DOHH2 (cell line): ENCODE data around the gene CAPN12.

Experiments
- H3F3A ChIP-seq: fragments of 200-600 bp; sonication (generic), shearing (Covaris generic); 2 replicates; pipeline ENCODE4 v1.6.0; 2016; ENCODE audit warnings: antibody characterized with exemption, mild to moderate bottlenecking; ENCODE audit not compliant: control insufficient read depth, insufficient read depth
- H3K27ac ChIP-seq: fragments of 200-600 bp; sonication (generic); 2 replicates; pipeline ENCODE4 v1.5.1; 2014; ENCODE audit warnings: low read depth, mild to moderate bottlenecking, low read length, moderate library complexity
- H3K27me3 ChIP-seq: fragments of 200-600 bp; sonication (generic); 2 replicates; pipeline ENCODE4 v1.6.1; 2014; ENCODE audit warnings: mild to moderate bottlenecking, low read length, mixed read lengths; ENCODE audit not compliant: control insufficient read depth
- H3K36me3 ChIP-seq: fragments of 200-600 bp; sonication (generic); 2 replicates; pipeline ENCODE4 v1.6.1; 2014; ENCODE audit warnings: mild to moderate bottlenecking, low read length, moderate library complexity, mixed read lengths; ENCODE audit not compliant: control insufficient read depth
- H3K4me1 ChIP-seq: fragments of 200-600 bp; sonication (generic); 2 replicates; pipeline ENCODE4 v1.6.1; 2014; ENCODE audit warnings: mild to moderate bottlenecking, low read length, mixed read lengths; ENCODE audit not compliant: control insufficient read depth
- H3K4me2 ChIP-seq: fragments of 200-600 bp; sonication (generic); 2 replicates; pipeline ENCODE4 v1.6.0; 2014; ENCODE audit warnings: mild to moderate bottlenecking, low read length, moderate library complexity
- H3K4me3 ChIP-seq: fragments of 200-600 bp; sonication (generic); 2 replicates; pipeline ENCODE4 v1.5.1; 2014; ENCODE audit warnings: mild to moderate bottlenecking, low read length, mixed read lengths
- H3K79me2 ChIP-seq: fragments of 200-600 bp; sonication (generic); 2 replicates; pipeline ENCODE4 v1.6.1; 2014; ENCODE audit warnings: mild to moderate bottlenecking, low read length, mixed read lengths; ENCODE audit not compliant: control insufficient read depth
- H3K9me2 ChIP-seq: fragments of 200-600 bp; sonication (generic); replicated peaks from 2 replicates; pipeline ENCODE4 v1.6.1; 2014; ENCODE audit warnings: mild to moderate bottlenecking, low read length, mixed read lengths; ENCODE audit not compliant: control insufficient read depth
- H3K9me3 ChIP-seq: fragments of 200-600 bp; sonication (generic); 2 replicates; pipeline ENCODE4 v1.6.1; 2014; ENCODE audit warnings: antibody characterized with exemption, low read length, mixed read lengths; ENCODE audit not compliant: control insufficient read depth, insufficient read depth
- H4K20me1 ChIP-seq: fragments of 200-600 bp; sonication (generic); 2 replicates; pipeline ENCODE4 v1.6.0; 2014; ENCODE audit warnings: low read depth, mild to moderate bottlenecking, antibody characterized with exemption, low read length, moderate library complexity; ENCODE audit not compliant: control insufficient read depth, insufficient read depth
- CTCF ChIP-seq: fragments of 200-600 bp; sonication (generic); IDR thresholded peaks from one replicate; pipeline ENCODE4 v1.5.1; 2014; ENCODE audit warnings: antibody characterized with exemption, mild to moderate bottlenecking, low read depth, low read length; ENCODE audit not compliant: poor library complexity, severe bottlenecking
- EZH2phosphoT487 ChIP-seq: fragments of 200-600 bp; sonication (generic); IDR thresholded peaks from 2 replicates; pipeline ENCODE4 v1.6.1; 2017; ENCODE audit warnings: borderline replicate concordance, mild to moderate bottlenecking, antibody characterized with exemption, low read length, moderate library complexity, mixed read lengths

Gene CAPN12, protein sequence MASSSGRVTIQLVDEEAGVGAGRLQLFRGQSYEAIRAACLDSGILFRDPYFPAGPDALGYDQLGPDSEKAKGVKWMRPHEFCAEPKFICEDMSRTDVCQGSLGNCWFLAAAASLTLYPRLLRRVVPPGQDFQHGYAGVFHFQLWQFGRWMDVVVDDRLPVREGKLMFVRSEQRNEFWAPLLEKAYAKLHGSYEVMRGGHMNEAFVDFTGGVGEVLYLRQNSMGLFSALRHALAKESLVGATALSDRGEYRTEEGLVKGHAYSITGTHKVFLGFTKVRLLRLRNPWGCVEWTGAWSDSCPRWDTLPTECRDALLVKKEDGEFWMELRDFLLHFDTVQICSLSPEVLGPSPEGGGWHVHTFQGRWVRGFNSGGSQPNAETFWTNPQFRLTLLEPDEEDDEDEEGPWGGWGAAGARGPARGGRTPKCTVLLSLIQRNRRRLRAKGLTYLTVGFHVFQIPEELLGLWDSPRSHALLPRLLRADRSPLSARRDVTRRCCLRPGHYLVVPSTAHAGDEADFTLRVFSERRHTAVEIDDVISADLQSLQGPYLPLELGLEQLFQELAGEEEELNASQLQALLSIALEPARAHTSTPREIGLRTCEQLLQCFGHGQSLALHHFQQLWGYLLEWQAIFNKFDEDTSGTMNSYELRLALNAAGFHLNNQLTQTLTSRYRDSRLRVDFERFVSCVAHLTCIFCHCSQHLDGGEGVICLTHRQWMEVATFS

GRCh38 chr19:38744298-38744681 lies at the start of gene CAPN12:
CAPN12 (minus strand) TSS chr19:38744474; CDS start chr19:38744165, 309 bp downstream.
- no peak within 1 kb of the TSS for H3K27ac ChIP-seq
- H3F3A ChIP-seq: no peaks in the 10 kb centered on the region
- TF ChIP-seq EZH2phosphoT487 (no peak), CTCF (no peak)
- H3K4me3 ChIP-seq: no peak within 1 kb of the TSS
- H3K27me3 ChIP-seq: no peaks in the 10 kb centered on the region
- H3K4me1 ChIP-seq: no peaks in the 10 kb centered on the region
- H3K9me3 ChIP-seq: no peaks in the 10 kb centered on the region
- no peaks in the 10 kb centered on the region for H3K79me2 ChIP-seq
- H3K36me3 ChIP-seq: no peaks in the 10 kb centered on the region
- no peaks in the 10 kb centered on the region for H3K9me2 ChIP-seq
- no peaks in the 10 kb centered on the region for H4K20me1 ChIP-seq
- no peak within 1 kb of the TSS for H3K4me2 ChIP-seq

DNA sequence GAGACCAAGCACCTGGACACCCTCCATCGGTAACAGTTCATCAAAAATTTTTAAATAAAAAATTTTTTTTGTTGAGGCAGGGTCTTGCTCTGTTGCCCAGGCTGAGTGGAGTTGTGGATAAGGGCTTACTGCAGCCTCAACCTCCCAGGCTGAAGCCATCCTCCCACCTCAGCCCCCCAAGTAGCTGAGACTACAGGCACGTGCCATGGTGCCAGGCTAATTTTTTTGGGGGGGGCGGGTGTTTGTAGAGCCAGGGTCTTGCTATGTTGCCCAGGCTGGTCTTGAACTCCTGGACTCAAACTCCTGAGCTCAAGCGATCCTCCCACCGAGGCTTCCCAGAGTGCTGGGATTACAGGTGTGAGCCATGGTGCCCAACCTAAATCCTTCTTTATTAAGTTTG lies 49.4 kb upstream of the CAPN12 start:
- TF ChIP-seq CTCF (no peak), EZH2phosphoT487 (no peak)
- H3K9me2 ChIP-seq: no peaks in the 10 kb centered on the region
- no peak overlapping the region for H3K27ac ChIP-seq
- H3K79me2 ChIP-seq: no peaks in the 10 kb centered on the region
- no peaks in the 10 kb centered on the region for H3K36me3 ChIP-seq
- no peaks in the 10 kb centered on the region for H3K9me3 ChIP-seq
- H3K4me1 ChIP-seq: peaks cover 18% of the 10 kb centered on the region
- H3K27me3 ChIP-seq: peaks cover 4% of the 10 kb centered on the region
- H3F3A ChIP-seq: no peaks in the 10 kb centered on the region
- no peak overlapping the region for H3K4me3 ChIP-seq
- no peaks in the 10 kb centered on the region for H4K20me1 ChIP-seq
- H3K4me2 ChIP-seq: no peak overlapping the region

DNA sequence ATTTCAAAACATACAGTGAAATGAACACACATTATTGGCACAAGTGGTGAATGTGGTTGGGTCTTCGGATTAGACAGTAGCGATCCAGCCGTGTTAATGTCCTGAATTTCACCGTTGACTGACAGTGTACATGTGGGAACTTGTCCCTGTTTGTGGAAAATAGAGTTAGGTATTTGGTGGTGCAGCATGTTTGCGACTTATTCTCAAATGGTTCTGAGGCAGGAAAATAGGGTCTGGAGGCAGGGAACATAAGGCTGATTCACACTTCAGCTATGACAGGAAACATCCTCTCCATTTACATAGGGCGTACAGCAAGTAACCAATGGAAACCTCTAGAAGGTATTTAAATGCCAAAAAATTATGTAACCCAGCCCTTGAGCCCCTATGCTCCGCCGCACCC lies 48.9 kb upstream of the CAPN12 start:
- no peak for TF ChIP-seq EZH2phosphoT487
- TF ChIP-seq CTCF: no peak
- Histone ChIP-seq H3K27me3 (peaks cover 4% of the 10 kb centered on the region), H3K9me2 (no peaks in the 10 kb centered on the region), H3K27ac (no peak overlapping the region), H3F3A (no peaks in the 10 kb centered on the region), H3K4me3 (no peak overlapping the region), H3K4me2 (no peak overlapping the region), H3K9me3 (no peaks in the 10 kb centered on the region), H4K20me1 (no peaks in the 10 kb centered on the region), H3K36me3 (no peaks in the 10 kb centered on the region), H3K4me1 (peaks cover 18% of the 10 kb centered on the region), H3K79me2 (no peaks in the 10 kb centered on the region)
